HEK293 (cell line): Measurements from ENCODE around the gene GJB2.

ENCODE experiments used
- CTCF ChIA-PET: fragments of 350-600 bp; formaldehyde crosslinking; extraction: SDS; loops from one replicate; lab custom pipeline; 2021; ENCODE audit warnings: antibody characterized with exemption; lab: Yijun Ruan, JAX
- POLR2A ChIA-PET: fragments of 300-600 bp; formaldehyde crosslinking; extraction: SDS; loops from one replicate; lab custom pipeline; 2020; ENCODE audit warnings: antibody characterized with exemption, inconsistent platforms; lab: Yijun Ruan, JAX
- H3K27ac ChIP-seq: fragments of 200-500 bp; sonication (Bioruptor generic); 2 replicates; pipeline ENCODE4 v1.5.1; 2014; ENCODE audit warnings: low read depth, low read length, control low read depth, inconsistent platforms; ENCODE audit errors: extremely low read depth
- H3K36me3 ChIP-seq, 2 experiments: fragments of 200-500 bp in 1 of 2; sonication (Bioruptor generic) in 1 of 2; 1 replicate in 1 of 2; 2 replicates in 1 of 2; pipeline ENCODE4 v1.5.1; 2014 to 2017; ENCODE audit warnings: inconsistent platforms in 2 of 2, low read length in 2 of 2; ENCODE audit not compliant: control insufficient read depth in 2 of 2, insufficient read depth in 1 of 2
- H3K4me1 ChIP-seq: fragments of 200-500 bp; sonication (Bioruptor generic); 2 replicates; pipeline ENCODE4 v1.5.1; 2014; ENCODE audit warnings: mild to moderate bottlenecking, low read length, inconsistent platforms; ENCODE audit not compliant: control insufficient read depth, insufficient read depth
- H3K4me3 ChIP-seq: 2 replicates; pipeline ENCODE4 v1.5.1; 2011; ENCODE audit warnings: low read depth, mild to moderate bottlenecking, control low read depth, low read length, moderate library complexity
- H3K9me3 ChIP-seq: fragments of 200-500 bp; sonication (Bioruptor generic); 2 replicates; pipeline ENCODE4 v1.5.1; 2014; ENCODE audit warnings: low read depth, low read length, inconsistent platforms; ENCODE audit not compliant: control insufficient read depth, insufficient read depth
- GFI1B ChIP-seq: fragments of 450-650 bp; formaldehyde crosslinking; IDR thresholded peaks from 2 replicates; pipeline ENCODE4 v1.5.1; 2016; ENCODE audit warnings: missing biosample characterization, missing genetic modification characterization
- KLF1 ChIP-seq: fragments of 450-650 bp; formaldehyde crosslinking; IDR thresholded peaks from 2 replicates; pipeline ENCODE4 v1.5.1; 2016; ENCODE audit warnings: missing biosample characterization, missing genetic modification characterization
- PRDM6 ChIP-seq: fragments of 450-650 bp; formaldehyde crosslinking; IDR thresholded peaks from 2 replicates; pipeline ENCODE4 v1.5.1; 2017; ENCODE audit warnings: missing biosample characterization, missing genetic modification characterization
- REPIN1 ChIP-seq: fragments of 450-650 bp; formaldehyde crosslinking; IDR thresholded peaks from 2 replicates; pipeline ENCODE4 v1.5.1; 2017; ENCODE audit warnings: missing biosample characterization, missing genetic modification characterization, low read depth
- SP2 ChIP-seq: fragments of 450-650 bp; formaldehyde crosslinking; IDR thresholded peaks from 2 replicates; pipeline ENCODE4 v1.5.1; 2016; ENCODE audit warnings: missing biosample characterization, missing genetic modification characterization
- WT1 ChIP-seq: fragments of 450-650 bp; formaldehyde crosslinking; IDR thresholded peaks from 2 replicates; pipeline ENCODE4 v1.5.1; 2016; ENCODE audit warnings: missing biosample characterization, missing genetic modification characterization
- ZEB2 ChIP-seq: fragments of 450-650 bp; formaldehyde crosslinking; IDR thresholded peaks from 2 replicates; pipeline ENCODE4 v1.5.1; 2016; ENCODE audit warnings: missing biosample characterization, missing genetic modification characterization
- ZIC2 ChIP-seq: fragments of 450-650 bp; formaldehyde crosslinking; IDR thresholded peaks from 2 replicates; pipeline ENCODE4 v1.5.1; 2016; ENCODE audit warnings: missing biosample characterization, missing genetic modification characterization
- ZNF157 ChIP-seq: fragments of 450-650 bp; formaldehyde crosslinking; IDR thresholded peaks from 2 replicates; pipeline ENCODE4 v1.5.1; 2016; ENCODE audit warnings: missing biosample characterization, missing genetic modification characterization
- ZNF19 ChIP-seq: fragments of 450-650 bp; formaldehyde crosslinking; IDR thresholded peaks from 2 replicates; pipeline ENCODE4; 2016; ENCODE audit warnings: missing biosample characterization, missing genetic modification characterization, low read depth
- ZNF221 ChIP-seq: fragments of 450-650 bp; formaldehyde crosslinking; IDR thresholded peaks from 2 replicates; pipeline ENCODE4 v1.5.1; 2017; ENCODE audit warnings: missing biosample characterization, missing genetic modification characterization, borderline replicate concordance
- ZNF292 ChIP-seq: fragments of 450-650 bp; formaldehyde crosslinking; IDR thresholded peaks from 2 replicates; pipeline ENCODE4 v1.5.1; 2016; ENCODE audit warnings: low read depth, missing biosample characterization, missing genetic modification characterization, borderline replicate concordance
- ZNF335 ChIP-seq: fragments of 450-650 bp; formaldehyde crosslinking; conservative IDR thresholded peaks from 2 replicates; pipeline ENCODE4 v1.5.1; 2016; ENCODE audit warnings: missing biosample characterization, missing genetic modification characterization
- ZNF341 ChIP-seq: fragments of 450-650 bp; formaldehyde crosslinking; IDR thresholded peaks from 2 replicates; pipeline ENCODE4; 2016; ENCODE audit warnings: low read depth, missing biosample characterization, missing genetic modification characterization
- ZNF549 ChIP-seq: fragments of 450-650 bp; IDR thresholded peaks from 2 replicates; pipeline ENCODE4 v1.5.1; 2018; ENCODE audit warnings: missing biosample characterization, missing genetic modification characterization, mild to moderate bottlenecking, inconsistent platforms, moderate library complexity
- ZNF658 ChIP-seq: fragments of 450-650 bp; formaldehyde crosslinking; IDR thresholded peaks from 2 replicates; pipeline ENCODE4; 2016; ENCODE audit warnings: missing biosample characterization, missing genetic modification characterization
- ZNF830 ChIP-seq: fragments of 450-650 bp; IDR thresholded peaks from 2 replicates; pipeline ENCODE4 v1.5.0; 2018; ENCODE audit warnings: missing biosample characterization, missing genetic modification characterization, low read depth, mild to moderate bottlenecking, moderate library complexity
- TF ChIP-seq, protein P1 (sequence below): fragments of 450-650 bp; formaldehyde crosslinking; IDR thresholded peaks from 2 replicates; pipeline ENCODE4 v1.5.1; 2016; ENCODE audit warnings: missing biosample characterization, missing genetic modification characterization
- TF ChIP-seq, protein P2 (sequence below): fragments of 450-650 bp; formaldehyde crosslinking; IDR thresholded peaks from 2 replicates; pipeline ENCODE4 v1.5.1; 2017; ENCODE audit warnings: missing biosample characterization, mild to moderate bottlenecking, missing genetic modification characterization, moderate library complexity
- TF ChIP-seq, protein P3 (sequence below): fragments of 450-650 bp; formaldehyde crosslinking; IDR thresholded peaks from 2 replicates; pipeline ENCODE4 v1.5.1; 2017; ENCODE audit warnings: missing biosample characterization, missing genetic modification characterization
- TF ChIP-seq, protein P4 (sequence below): fragments of 450-650 bp; formaldehyde crosslinking; IDR thresholded peaks from 2 replicates; pipeline ENCODE4 v1.5.1; 2016; ENCODE audit warnings: missing biosample characterization, missing genetic modification characterization

Gene GJB2

DNA sequence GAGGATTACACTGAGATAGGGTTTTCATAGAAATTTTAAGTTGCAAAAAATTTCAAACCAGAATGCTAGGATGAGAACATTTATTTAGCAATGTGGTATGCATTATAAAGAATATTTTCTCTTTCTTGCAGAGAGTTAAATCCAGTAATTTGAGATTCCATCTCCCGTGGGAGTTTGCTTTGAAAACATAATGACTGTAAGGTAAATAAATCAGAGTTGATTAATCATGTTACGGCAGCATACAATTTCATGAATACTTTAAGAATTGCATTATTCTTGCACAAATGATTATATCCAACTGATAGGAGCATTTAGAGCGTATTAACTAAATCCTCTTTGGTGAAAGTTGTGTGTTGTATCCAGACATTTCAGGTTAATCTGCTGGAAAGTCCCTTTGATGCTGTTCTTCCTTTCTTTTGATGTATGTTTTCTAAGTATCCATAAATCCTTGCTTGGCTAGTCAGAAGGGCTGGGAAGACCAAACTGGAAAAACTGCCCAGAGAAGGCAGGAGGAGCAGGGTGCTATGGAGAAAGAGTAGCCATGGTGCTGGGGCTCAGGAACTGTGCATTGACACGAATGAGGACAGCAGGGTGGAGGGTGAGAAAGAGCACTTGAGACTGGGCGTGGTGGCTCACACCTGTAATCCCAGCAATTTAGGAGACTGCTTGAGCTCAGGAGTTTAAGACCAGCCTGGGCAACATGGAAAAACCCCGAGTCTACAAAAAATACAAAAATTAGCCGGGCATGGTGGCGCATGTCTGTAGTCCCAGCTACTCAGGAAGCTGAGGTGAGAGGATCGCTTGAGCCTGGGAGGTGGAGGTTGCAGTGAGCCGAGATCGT lies 27.1 kb downstream of the GJB2 start:
- CTCF ChIA-PET: interaction anchor here (0.6 to 1.1 kb wide), 3 partner anchors 130 to 327 kb away, joined by 3 read pairs; no protein-coding TSS in a partner anchor
- Histone ChIP-seq H3K4me1 (no peaks in the 10 kb centered on the region), H3K27ac (no peak overlapping the region), H3K36me3 (no peaks in the 10 kb centered on the region), H3K9me3 (no peaks in the 10 kb centered on the region), H3K4me3 (no peak overlapping the region)
- no peak for TF ChIP-seq ZNF221 (tag by site-specific recombination)
- TF ChIP-seq, protein P1, sequence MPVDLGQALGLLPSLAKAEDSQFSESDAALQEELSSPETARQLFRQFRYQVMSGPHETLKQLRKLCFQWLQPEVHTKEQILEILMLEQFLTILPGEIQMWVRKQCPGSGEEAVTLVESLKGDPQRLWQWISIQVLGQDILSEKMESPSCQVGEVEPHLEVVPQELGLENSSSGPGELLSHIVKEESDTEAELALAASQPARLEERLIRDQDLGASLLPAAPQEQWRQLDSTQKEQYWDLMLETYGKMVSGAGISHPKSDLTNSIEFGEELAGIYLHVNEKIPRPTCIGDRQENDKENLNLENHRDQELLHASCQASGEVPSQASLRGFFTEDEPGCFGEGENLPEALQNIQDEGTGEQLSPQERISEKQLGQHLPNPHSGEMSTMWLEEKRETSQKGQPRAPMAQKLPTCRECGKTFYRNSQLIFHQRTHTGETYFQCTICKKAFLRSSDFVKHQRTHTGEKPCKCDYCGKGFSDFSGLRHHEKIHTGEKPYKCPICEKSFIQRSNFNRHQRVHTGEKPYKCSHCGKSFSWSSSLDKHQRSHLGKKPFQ (tag by site-specific recombination): no peak
- peak; percentile 91 for TF ChIP-seq KLF1 (tag by site-specific recombination)
- 0 out of 2 replicates have a peak, but pooled peaks have one; percentile 24 for TF ChIP-seq WT1
- TF ChIP-seq GFI1B (tag by site-specific recombination): 0 out of 2 replicates have a peak, but pooled peaks have one; percentile 50
- TF ChIP-seq ZIC2 (tag by site-specific recombination): no peak
- peak; percentile 89 for TF ChIP-seq PRDM6 (tag by site-specific recombination)
- POLR2A ChIA-PET: no interaction called here

- H3K9me3 ChIP-seq: no peaks in the 10 kb centered on the region
- CTCF ChIA-PET: interaction anchor here (0.7 to 2.9 kb wide), 5 partner anchors 34 to 406 kb away, joined by 3 to 15 read pairs (median 4); no protein-coding TSS in a partner anchor
- TF ChIP-seq ZNF549 (tag by site-specific recombination): no peak
- TF ChIP-seq ZNF292 (tag by site-specific recombination): no peak
- no peak for TF ChIP-seq ZNF830 (tag by site-specific recombination)
- no peak for TF ChIP-seq ZNF157 (tag by site-specific recombination)
- TF ChIP-seq ZNF19 (tag by site-specific recombination): no peak
- TF ChIP-seq, protein P2, sequence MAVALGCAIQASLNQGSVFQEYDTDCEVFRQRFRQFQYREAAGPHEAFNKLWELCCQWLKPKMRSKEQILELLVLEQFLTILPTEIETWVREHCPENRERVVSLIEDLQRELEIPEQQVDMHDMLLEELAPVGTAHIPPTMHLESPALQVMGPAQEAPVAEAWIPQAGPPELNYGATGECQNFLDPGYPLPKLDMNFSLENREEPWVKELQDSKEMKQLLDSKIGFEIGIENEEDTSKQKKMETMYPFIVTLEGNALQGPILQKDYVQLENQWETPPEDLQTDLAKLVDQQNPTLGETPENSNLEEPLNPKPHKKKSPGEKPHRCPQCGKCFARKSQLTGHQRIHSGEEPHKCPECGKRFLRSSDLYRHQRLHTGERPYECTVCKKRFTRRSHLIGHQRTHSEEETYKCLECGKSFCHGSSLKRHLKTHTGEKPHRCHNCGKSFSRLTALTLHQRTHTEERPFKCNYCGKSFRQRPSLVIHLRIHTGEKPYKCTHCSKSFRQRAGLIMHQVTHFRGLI (tag by site-specific recombination): no peak
- TF ChIP-seq SP2 (tag by site-specific recombination): no peak
- TF ChIP-seq, all 188 proteins: peak for 0
- Histone ChIP-seq H3K27ac (no peak overlapping the region), H3K4me3 (no peak overlapping the region), H3K4me1 (no peaks in the 10 kb centered on the region), H3K36me3 (no peaks in the 10 kb centered on the region)
- POLR2A ChIA-PET: no interaction called here
Observed at GRCh38 chr13:20161951-20162300, 30.8 kb downstream of the GJB2 start.

DNA sequence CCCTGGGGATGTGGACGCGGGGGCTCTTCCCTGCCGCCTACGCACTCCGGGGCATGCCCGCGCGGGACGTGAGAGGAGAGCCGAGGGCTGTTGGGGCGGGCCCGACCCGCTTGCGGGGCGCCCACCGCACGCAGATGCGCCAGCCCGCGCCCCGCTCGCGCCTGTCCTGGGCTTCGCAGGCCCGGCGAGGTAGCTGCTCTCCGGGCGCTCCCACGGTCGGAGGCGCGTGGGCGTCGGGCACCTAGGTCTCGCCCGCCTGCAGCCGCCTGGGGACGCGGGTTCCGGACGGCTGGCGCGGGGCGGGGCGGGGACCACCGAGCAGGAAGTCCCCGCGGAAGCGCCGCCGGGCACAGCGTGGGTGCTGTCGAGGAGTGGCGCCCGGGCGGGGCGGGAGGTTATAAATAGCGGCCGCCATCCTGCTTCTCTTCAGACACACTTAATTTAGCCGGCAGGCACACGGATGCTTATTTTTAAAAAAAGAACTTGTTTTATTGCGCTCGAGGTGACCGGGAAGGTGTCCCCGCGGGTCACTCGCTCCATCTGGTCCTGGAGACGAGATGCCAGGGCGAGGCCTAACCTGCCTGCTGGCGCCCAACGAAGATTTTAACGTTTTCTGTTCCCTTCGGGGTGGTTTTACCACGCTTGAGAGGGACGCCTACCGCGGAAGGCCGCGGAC lies 31.3 kb downstream of the GJB2 start:
- H3K4me1 ChIP-seq: no peaks in the 10 kb centered on the region
- H3K9me3 ChIP-seq: no peaks in the 10 kb centered on the region
- POLR2A ChIA-PET: no interaction called here
- CTCF ChIA-PET: interaction anchor here (0.7 to 1.1 kb wide), 4 partner anchors 24 to 485 kb away, joined by 3 to 4 read pairs (median 4); no protein-coding TSS in a partner anchor
- H3K4me3 ChIP-seq: peak overlapping the region; percentile 58
- peak overlapping the region; percentile 49; the same call in 1 of the 2 replicates for H3K27ac ChIP-seq
- no peaks in the 10 kb centered on the region for H3K36me3 ChIP-seq
- TF ChIP-seq ZNF341 (tag by site-specific recombination) (no peak), ZEB2 (tag by site-specific recombination) (no peak), ZNF658 (no peak), ZNF335 (tag by site-specific recombination) (no peak; the same call in 1 of the 2 replicates), REPIN1 (tag by site-specific recombination) (no peak)
- TF ChIP-seq, protein P3, sequence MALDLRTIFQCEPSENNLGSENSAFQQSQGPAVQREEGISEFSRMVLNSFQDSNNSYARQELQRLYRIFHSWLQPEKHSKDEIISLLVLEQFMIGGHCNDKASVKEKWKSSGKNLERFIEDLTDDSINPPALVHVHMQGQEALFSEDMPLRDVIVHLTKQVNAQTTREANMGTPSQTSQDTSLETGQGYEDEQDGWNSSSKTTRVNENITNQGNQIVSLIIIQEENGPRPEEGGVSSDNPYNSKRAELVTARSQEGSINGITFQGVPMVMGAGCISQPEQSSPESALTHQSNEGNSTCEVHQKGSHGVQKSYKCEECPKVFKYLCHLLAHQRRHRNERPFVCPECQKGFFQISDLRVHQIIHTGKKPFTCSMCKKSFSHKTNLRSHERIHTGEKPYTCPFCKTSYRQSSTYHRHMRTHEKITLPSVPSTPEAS: no peak
- TF ChIP-seq, protein P4, sequence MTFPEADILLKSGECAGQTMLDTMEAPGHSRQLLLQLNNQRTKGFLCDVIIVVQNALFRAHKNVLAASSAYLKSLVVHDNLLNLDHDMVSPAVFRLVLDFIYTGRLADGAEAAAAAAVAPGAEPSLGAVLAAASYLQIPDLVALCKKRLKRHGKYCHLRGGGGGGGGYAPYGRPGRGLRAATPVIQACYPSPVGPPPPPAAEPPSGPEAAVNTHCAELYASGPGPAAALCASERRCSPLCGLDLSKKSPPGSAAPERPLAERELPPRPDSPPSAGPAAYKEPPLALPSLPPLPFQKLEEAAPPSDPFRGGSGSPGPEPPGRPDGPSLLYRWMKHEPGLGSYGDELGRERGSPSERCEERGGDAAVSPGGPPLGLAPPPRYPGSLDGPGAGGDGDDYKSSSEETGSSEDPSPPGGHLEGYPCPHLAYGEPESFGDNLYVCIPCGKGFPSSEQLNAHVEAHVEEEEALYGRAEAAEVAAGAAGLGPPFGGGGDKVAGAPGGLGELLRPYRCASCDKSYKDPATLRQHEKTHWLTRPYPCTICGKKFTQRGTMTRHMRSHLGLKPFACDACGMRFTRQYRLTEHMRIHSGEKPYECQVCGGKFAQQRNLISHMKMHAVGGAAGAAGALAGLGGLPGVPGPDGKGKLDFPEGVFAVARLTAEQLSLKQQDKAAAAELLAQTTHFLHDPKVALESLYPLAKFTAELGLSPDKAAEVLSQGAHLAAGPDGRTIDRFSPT (tag by site-specific recombination): no peak
